Measurements from ENCODE around the gene TP53BP1. TPM values are rescaled to one million over a fixed set of nuclear protein-coding genes. Genes with fewer than 3 reads are reported as not detected.

The TP53BP1 gene
- total RNA-seq, 2 experiments from 2014 or later, result 43.0 to 44.6 TPM

DNA sequence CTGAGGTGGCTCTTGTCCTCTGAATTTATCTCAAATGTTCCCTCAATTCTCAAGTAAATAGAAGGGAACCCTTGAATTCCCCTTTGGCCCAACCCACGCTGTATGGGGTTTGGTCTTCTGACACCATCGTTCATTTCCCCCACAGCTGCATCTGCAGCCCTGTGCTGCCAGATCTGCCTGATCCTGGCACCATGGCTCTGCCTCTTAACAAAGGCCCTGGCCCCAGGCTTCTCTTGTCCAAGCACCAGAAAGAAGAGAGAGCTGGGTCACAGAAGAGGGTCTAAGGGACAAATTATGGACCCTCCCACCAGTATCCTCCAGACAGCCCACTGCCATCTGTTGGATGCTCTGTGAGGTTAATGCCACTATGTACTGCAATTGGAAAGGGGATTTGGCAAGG, 26.2 kb upstream of the TP53BP1 start:
- DNase-seq (no peak), ATAC-seq (ENCODE audit: poor library complexity) (no peak)
- no peaks in the 10 kb centered on the region for H3K9me3 Mint-ChIP-seq
- CTCF ChIA-PET, result no interaction called here
- peaks cover 15 to 16% of the 10 kb centered on the region in 2 experiments for H3K27me3 ChIP-seq (ENCODE audit: control insufficient read depth in 1 of 2, insufficient read depth in 2 of 2, low read length in 2 of 2)
- peaks cover 43% of the 10 kb centered on the region for H3K27me3 Mint-ChIP-seq
- no peaks in the 10 kb centered on the region for H3K36me3 Mint-ChIP-seq (ENCODE audit: low read depth)
- no peak overlapping the region for H3K27ac Mint-ChIP-seq
- H3K4me1 Mint-ChIP-seq (ENCODE audit: low read depth), result peaks cover 19% of the 10 kb centered on the region
- TF ChIP-seq, protein P1, sequence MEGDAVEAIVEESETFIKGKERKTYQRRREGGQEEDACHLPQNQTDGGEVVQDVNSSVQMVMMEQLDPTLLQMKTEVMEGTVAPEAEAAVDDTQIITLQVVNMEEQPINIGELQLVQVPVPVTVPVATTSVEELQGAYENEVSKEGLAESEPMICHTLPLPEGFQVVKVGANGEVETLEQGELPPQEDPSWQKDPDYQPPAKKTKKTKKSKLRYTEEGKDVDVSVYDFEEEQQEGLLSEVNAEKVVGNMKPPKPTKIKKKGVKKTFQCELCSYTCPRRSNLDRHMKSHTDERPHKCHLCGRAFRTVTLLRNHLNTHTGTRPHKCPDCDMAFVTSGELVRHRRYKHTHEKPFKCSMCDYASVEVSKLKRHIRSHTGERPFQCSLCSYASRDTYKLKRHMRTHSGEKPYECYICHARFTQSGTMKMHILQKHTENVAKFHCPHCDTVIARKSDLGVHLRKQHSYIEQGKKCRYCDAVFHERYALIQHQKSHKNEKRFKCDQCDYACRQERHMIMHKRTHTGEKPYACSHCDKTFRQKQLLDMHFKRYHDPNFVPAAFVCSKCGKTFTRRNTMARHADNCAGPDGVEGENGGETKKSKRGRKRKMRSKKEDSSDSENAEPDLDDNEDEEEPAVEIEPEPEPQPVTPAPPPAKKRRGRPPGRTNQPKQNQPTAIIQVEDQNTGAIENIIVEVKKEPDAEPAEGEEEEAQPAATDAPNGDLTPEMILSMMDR (IDR thresholded peaks at IDR 0.05), result no peak
- POLR2A ChIA-PET, result no interaction called here
- H3K4me3 ChIP-seq (ENCODE audit: low read length), result no peak overlapping the region
- H3K27ac ChIP-seq (ENCODE audit: low read depth in 1 of 2, low read length in 2 of 2), result no peak overlapping the region
- intact Hi-C loops (cut with DNase I, micrococcal nuclease), result loop anchor here in 1 of 2 experiments (10.0 kb wide), 1 partner anchor 276 kb away; the partner anchor contains the start of gene SERF2
- H3K4me3 Mint-ChIP-seq, result no peak overlapping the region
- H3K36me3 ChIP-seq (ENCODE audit: insufficient read depth, low read length), result no peaks in the 10 kb centered on the region
- peaks cover 15% of the 10 kb centered on the region for H3K4me1 ChIP-seq (ENCODE audit: insufficient read depth, low read length)
- peaks cover 0 to 5% of the 10 kb centered on the region in 2 experiments for H3K9me3 ChIP-seq (ENCODE audit: control insufficient read depth in 1 of 2, insufficient read depth in 1 of 2, low read length in 2 of 2)

DNA sequence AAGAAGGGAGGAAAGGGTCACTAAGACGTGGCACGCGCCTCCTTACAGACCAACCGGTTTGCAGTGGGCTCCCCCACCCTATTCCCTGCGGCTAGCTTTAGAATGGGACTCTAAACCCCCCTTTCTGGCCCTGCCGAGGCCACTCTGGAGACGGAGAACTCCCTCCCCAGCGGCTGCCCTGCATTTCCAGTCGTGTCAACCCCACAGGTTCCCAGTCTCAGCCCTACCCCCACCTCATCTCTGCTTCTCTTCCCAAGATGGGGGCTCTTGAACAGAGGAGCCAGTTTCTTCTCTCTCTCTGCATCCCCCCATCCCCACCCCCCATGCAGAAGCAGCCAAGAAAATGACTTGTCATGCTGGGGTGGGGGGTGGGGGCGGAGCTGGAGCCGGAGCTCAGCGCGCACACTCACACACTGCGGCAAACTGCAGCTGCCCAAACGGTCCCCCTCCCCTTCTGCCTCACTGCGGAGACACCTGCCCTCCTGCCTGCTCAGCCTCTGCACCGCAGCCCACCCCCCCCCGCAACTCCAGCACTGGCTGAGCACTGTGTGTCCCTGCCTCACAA, 25.3 kb upstream of the TP53BP1 start:
- Mint-ChIP-seq H3K4me1 (ENCODE audit: low read depth) (peaks cover 23% of the 10 kb centered on the region), H3K27me3 (peaks cover 43% of the 10 kb centered on the region), H3K9me3 (no peaks in the 10 kb centered on the region), H3K27ac (no peak overlapping the region), H3K4me3 (no peak overlapping the region), H3K36me3 (ENCODE audit: low read depth) (no peaks in the 10 kb centered on the region)
- intact Hi-C loops (cut with DNase I, micrococcal nuclease), result loop anchor here in 1 of 2 experiments (10.0 kb wide), 1 partner anchor 277 kb away; the partner anchor contains the start of gene SERF2
- CTCF ChIA-PET, result no interaction called here
- H3K4me1 ChIP-seq (ENCODE audit: insufficient read depth, low read length), result peaks cover 20% of the 10 kb centered on the region
- TF ChIP-seq, protein P1 (IDR thresholded peaks at IDR 0.05), result no peak
- H3K27ac ChIP-seq (ENCODE audit: low read depth in 1 of 2, low read length in 2 of 2), result no peak overlapping the region
- H3K9me3 ChIP-seq (ENCODE audit: control insufficient read depth in 1 of 2, insufficient read depth in 1 of 2, low read length in 2 of 2), result peaks cover 0 to 5% of the 10 kb centered on the region in 2 experiments
- POLR2A ChIA-PET, result no interaction called here
- peaks cover 15 to 16% of the 10 kb centered on the region in 2 experiments for H3K27me3 ChIP-seq (ENCODE audit: control insufficient read depth in 1 of 2, insufficient read depth in 2 of 2, low read length in 2 of 2)
- peak; percentile 50 for ATAC-seq (ENCODE audit: poor library complexity)
- H3K36me3 ChIP-seq (ENCODE audit: insufficient read depth, low read length), result no peaks in the 10 kb centered on the region
- peak in 3 of 14 experiments; percentile 25 to 44 (median 41) for DNase-seq
- peak overlapping the region; percentile 10 for H3K4me3 ChIP-seq (ENCODE audit: low read length)

DNA sequence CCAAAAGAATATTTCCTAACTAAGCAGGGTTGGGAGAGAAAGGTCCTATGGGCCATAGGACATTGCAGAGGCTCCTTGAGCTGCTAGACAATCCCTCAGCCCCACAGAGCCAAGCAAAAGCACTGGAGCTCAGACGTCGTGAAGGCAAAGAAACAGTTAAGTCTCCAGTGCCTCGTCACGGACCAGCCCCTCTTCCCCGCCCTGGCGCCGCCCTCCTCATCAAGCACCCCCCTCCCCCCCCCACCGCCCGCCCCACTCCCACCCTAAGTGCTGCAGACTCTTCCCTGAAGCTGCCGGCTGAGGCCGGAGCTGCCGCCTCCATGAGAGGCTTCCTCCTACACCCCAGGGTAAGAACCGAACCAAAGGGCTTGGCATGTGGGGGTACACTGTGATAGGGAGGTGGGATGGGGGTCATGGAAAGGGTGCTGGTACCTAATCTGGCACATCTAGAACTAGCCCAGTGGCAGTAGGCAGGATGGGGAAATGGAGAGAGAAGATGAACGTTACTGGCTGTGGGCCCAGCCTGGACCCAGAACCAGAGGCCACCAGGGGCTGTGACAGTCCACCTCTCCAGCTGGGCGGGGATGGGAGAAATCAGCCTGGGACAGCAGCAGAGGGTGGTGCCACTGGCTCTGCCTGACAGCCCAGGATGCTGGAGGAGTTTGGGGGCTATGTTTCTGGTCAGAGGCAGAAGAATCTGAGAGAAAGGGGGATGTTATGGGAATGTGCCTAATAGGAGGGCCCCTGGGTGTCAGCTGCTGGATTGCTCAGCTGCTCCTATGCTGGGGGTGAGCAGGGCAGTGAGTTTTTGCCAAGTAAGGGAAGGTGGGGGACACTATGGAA, 24.6 kb upstream of the TP53BP1 start, which contains the start of gene MAP1A:
Gene MAP1A (plus strand): TSS at position 255 of the 843 bp plus-strand sequence. CDS start 3,866 bp downstream, outside the sequence.
- ATAC-seq (ENCODE audit: poor library complexity), result no peak

More for the DNA sequence above, 24.6 kb upstream of the TP53BP1 start, which contains the start of gene MAP1A:
- H3K27me3 Mint-ChIP-seq, result peaks cover 43% of the 10 kb centered on the region
- Histone ChIP-seq H3K4me3 (ENCODE audit: low read length) (peak within 1 kb of the TSS; percentile 10), H3K36me3 (ENCODE audit: insufficient read depth, low read length) (no peaks in the 10 kb centered on the region), H3K4me1 (ENCODE audit: insufficient read depth, low read length) (peaks cover 20% of the 10 kb centered on the region), H3K27me3 (ENCODE audit: control insufficient read depth in 1 of 2, insufficient read depth in 2 of 2, low read length in 2 of 2) (peaks cover 15 to 16% of the 10 kb centered on the region in 2 experiments), H3K9me3 (ENCODE audit: control insufficient read depth in 1 of 2, insufficient read depth in 1 of 2, low read length in 2 of 2) (peaks cover 0 to 5% of the 10 kb centered on the region in 2 experiments), H3K27ac (ENCODE audit: low read depth in 1 of 2, low read length in 2 of 2) (no peak within 1 kb of the TSS)
- peaks cover 23% of the 10 kb centered on the region for H3K4me1 Mint-ChIP-seq (ENCODE audit: low read depth)
- peak in 1 of 14 experiments; percentile 7 for DNase-seq
- H3K27ac Mint-ChIP-seq, result no peak within 1 kb of the TSS
- ChIA-PET CTCF (no interaction called here), POLR2A (no interaction called here)
- no peaks in the 10 kb centered on the region for H3K36me3 Mint-ChIP-seq (ENCODE audit: low read depth)
- H3K4me3 Mint-ChIP-seq, result no peak within 1 kb of the TSS
- TF ChIP-seq, protein P1 (IDR thresholded peaks at IDR 0.05), result no peak
- H3K9me3 Mint-ChIP-seq, result no peaks in the 10 kb centered on the region
- intact Hi-C loops (cut with DNase I, micrococcal nuclease), result loop anchor here in 1 of 2 experiments (10.0 kb wide), 1 partner anchor 277 kb away; the partner anchor contains the start of gene SERF2
